ENCODE measurements around the gene CELA2A. TPM values are rescaled to one million over a fixed set of nuclear protein-coding genes. Genes with fewer than 3 reads are reported as not detected.

The CELA2A gene
- total RNA-seq, 4 donors from 2014 or later = not detected

DNA sequence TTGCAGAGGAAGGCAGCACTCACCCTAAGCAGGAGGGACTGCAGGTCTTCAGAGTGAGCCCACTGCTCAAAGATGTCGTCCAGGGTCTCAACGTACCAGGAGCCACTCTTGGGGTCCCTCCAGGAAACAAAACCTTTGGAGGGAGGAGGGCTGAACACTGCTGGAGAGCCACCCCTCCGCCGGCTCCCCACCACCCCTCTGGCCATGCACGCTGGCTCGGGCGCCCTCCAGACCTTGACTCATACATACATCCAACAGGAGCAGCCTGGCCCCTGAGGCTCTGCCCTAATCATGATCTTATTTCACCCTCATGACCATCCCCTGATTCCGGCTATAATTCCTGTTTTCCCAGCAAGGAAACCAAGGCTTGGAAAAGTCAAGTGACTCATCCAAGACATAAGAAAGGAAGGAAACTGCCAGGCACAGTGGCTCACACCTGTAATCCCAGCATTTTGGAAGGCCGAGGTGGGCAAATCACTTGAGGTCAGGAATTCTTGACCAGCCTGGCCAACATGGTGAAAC is 37.4 kb downstream of the CELA2A start:
- intact Hi-C loops (cut with DNase I) = no loop called here

GRCh38 chr1:15500184-15501178 is 43.9 kb downstream of the CELA2A start:
- Histone ChIP-seq H3K9me3 (no peaks in the 10 kb centered on the region), H3K4me1 (no peaks in the 10 kb centered on the region), H3K36me3 (peaks cover 0 to 71% (median 0%) of the 10 kb centered on the region in 3 donors), H3K27me3 (no peaks in the 10 kb centered on the region), H3K27ac (no peak overlapping the region), H3K4me3 (no peak overlapping the region)
- intact Hi-C loops (cut with DNase I) = loop anchor here (10.0 kb wide), 1 partner anchor 176 kb away; no protein-coding TSS in a partner anchor
- WGBS, 2 donors = 80 to 84% methylated on average over 15 to 17 of the region's 19 CpGs
- TF ChIP-seq, protein P1, sequence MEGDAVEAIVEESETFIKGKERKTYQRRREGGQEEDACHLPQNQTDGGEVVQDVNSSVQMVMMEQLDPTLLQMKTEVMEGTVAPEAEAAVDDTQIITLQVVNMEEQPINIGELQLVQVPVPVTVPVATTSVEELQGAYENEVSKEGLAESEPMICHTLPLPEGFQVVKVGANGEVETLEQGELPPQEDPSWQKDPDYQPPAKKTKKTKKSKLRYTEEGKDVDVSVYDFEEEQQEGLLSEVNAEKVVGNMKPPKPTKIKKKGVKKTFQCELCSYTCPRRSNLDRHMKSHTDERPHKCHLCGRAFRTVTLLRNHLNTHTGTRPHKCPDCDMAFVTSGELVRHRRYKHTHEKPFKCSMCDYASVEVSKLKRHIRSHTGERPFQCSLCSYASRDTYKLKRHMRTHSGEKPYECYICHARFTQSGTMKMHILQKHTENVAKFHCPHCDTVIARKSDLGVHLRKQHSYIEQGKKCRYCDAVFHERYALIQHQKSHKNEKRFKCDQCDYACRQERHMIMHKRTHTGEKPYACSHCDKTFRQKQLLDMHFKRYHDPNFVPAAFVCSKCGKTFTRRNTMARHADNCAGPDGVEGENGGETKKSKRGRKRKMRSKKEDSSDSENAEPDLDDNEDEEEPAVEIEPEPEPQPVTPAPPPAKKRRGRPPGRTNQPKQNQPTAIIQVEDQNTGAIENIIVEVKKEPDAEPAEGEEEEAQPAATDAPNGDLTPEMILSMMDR (IDR thresholded peaks at IDR 0.05) = no peak
- no peak for TF ChIP-seq POLR2A (IDR thresholded peaks at IDR 0.05)
- DNase-seq = no peak

More for the DNA sequence above, 37.4 kb downstream of the CELA2A start:
- TF ChIP-seq POLR2A (IDR thresholded peaks at IDR 0.05) = no peak
- TF ChIP-seq, protein P1 (IDR thresholded peaks at IDR 0.05) = no peak
- 86 to 95% methylated on average over 4 to 6 of the region's 9 CpGs for WGBS, 2 donors
- Histone ChIP-seq H3K9me3 (no peaks in the 10 kb centered on the region), H3K4me3 (no peak overlapping the region), H3K27me3 (no peaks in the 10 kb centered on the region), H3K36me3 (peaks cover 0 to 73% (median 18%) of the 10 kb centered on the region in 3 donors), H3K27ac (no peak overlapping the region), H3K4me1 (no peaks in the 10 kb centered on the region)
- no peak for DNase-seq

GRCh38 chr1:15501208-15502032 is 44.9 kb downstream of the CELA2A start:
- no peak overlapping the region for H3K27ac ChIP-seq
- no peaks in the 10 kb centered on the region for H3K9me3 ChIP-seq
- no peak for TF ChIP-seq POLR2A (IDR thresholded peaks at IDR 0.05)
- TF ChIP-seq, protein P1 (IDR thresholded peaks at IDR 0.05) = peak; percentile 43 to 74 (median 63)
- no peaks in the 10 kb centered on the region for H3K4me1 ChIP-seq
- 58 to 59% methylated on average over 17 of the region's 17 CpGs for WGBS, 2 donors
- H3K36me3 ChIP-seq = peaks cover 0 to 76% (median 0%) of the 10 kb centered on the region in 3 donors
- H3K4me3 ChIP-seq = no peak overlapping the region
- intact Hi-C loops (cut with DNase I) = loop anchor here (10.0 kb wide), 1 partner anchor 177 kb away; no protein-coding TSS in a partner anchor
- no peaks in the 10 kb centered on the region for H3K27me3 ChIP-seq
- no peak for DNase-seq

- WGBS, 2 donors = 67 to 100% methylated on average over 1 of the region's 4 CpGs
- H3K9me3 ChIP-seq = no peaks in the 10 kb centered on the region
- intact Hi-C loops (cut with DNase I) = loop anchor here (10.0 kb wide), 1 partner anchor 180 kb away; no protein-coding TSS in a partner anchor
- TF ChIP-seq, protein P1 (IDR thresholded peaks at IDR 0.05) = no peak
- TF ChIP-seq POLR2A (IDR thresholded peaks at IDR 0.05) = no peak
- no peak for DNase-seq
- peaks cover 0 to 70% (median 0%) of the 10 kb centered on the region in 3 donors for H3K36me3 ChIP-seq
- no peak overlapping the region for H3K27ac ChIP-seq
- H3K4me3 ChIP-seq = no peak overlapping the region
- no peaks in the 10 kb centered on the region for H3K27me3 ChIP-seq
- H3K4me1 ChIP-seq = no peaks in the 10 kb centered on the region
Measured at GRCh38 chr1:15504436-15504835, 47.9 kb downstream of the CELA2A start.

All from esophagus squamous epithelium (tissue), 5 donors.